Endothelial cell of umbilical vein (primary cell): Measurements from ENCODE around the gene LRRC8D.

Experiments
- POLR2A ChIP-seq: IDR thresholded peaks from 2 replicates; pipeline ENCODE4 v1.6.1; 2012; ENCODE audit warnings: low read depth, mild to moderate bottlenecking, control low read depth, low read length
- TF ChIP-seq, protein P1 (sequence below), 2 donors: IDR thresholded peaks; 1 replicate in 1 of 2; 2 replicates in 1 of 2; pipeline ENCODE4 v1.5.1; 2011; ENCODE audit warnings: low read length in 2 of 2, mild to moderate bottlenecking in 2 of 2, moderate library complexity in 2 of 2, control low read depth in 1 of 2, inconsistent platforms in 1 of 2, low read depth in 1 of 2; ENCODE audit not compliant: insufficient read depth in 1 of 2; ENCODE audit errors: extremely low read depth in 1 of 2

DNA sequence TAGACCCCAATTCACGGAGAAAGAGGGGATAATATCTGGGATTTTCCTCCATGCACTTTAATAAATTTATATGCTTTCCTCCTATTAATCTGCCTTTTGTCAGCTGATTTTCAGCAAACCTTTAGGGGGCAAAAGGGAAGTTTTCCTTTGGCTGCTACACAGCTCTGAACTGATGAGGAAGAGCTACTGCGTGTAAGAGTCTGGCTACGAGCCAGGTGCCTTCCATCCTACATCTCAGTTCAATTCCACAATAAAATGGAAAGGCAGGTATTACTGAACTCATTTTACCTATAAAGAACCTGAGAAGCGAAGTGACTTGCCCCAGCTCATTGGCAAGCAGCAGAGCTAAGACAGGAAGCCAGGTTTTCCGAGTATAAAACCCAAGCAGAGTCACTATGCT lies 145.8 kb downstream of the LRRC8D start:
- TF ChIP-seq, protein P1, sequence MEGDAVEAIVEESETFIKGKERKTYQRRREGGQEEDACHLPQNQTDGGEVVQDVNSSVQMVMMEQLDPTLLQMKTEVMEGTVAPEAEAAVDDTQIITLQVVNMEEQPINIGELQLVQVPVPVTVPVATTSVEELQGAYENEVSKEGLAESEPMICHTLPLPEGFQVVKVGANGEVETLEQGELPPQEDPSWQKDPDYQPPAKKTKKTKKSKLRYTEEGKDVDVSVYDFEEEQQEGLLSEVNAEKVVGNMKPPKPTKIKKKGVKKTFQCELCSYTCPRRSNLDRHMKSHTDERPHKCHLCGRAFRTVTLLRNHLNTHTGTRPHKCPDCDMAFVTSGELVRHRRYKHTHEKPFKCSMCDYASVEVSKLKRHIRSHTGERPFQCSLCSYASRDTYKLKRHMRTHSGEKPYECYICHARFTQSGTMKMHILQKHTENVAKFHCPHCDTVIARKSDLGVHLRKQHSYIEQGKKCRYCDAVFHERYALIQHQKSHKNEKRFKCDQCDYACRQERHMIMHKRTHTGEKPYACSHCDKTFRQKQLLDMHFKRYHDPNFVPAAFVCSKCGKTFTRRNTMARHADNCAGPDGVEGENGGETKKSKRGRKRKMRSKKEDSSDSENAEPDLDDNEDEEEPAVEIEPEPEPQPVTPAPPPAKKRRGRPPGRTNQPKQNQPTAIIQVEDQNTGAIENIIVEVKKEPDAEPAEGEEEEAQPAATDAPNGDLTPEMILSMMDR (IDR thresholded peaks at IDR 0.05; ENCODE audit: extremely low read depth in 1 of 2, insufficient read depth in 1 of 2, low read depth in 1 of 2, low read length in 2 of 2): no peak
- TF ChIP-seq POLR2A: no peak
